HG02759 (cell line): Measurements from ENCODE around the gene LMBR1L.
A peak's percentile ranks its signal among the peaks of the same experiment; 100 is the strongest.
"Not testable (repeated sequence)": the region's sequence is repeated elsewhere in the genome, so short reads cannot be mapped to it uniquely, and the experiment has no call there.

Experiments used
- ATAC-seq: cut with Tn5 transposase; IDR thresholded peaks from one replicate; pipeline ENCODE4 v1.9.1; 2021; ENCODE audit warnings: mild to moderate bottlenecking, moderate library complexity; ENCODE audit not compliant: unreplicated experiment

The LMBR1L gene

GRCh38 chr12:49110464-49111155 is at the start of gene LMBR1L:
TSS of gene LMBR1L (minus strand) at chr12:49110847. CDS start at chr12:49110555, 292 bp downstream.
- peak; percentile 98 for ATAC-seq

- no peak for ATAC-seq
These were observed 49.8 kb upstream of the LMBR1L start for GRCh38 chr12:49160399-49160798.

GRCh38 chr12:49154221-49154620 is 43.6 kb upstream of the LMBR1L start:
- no peak for ATAC-seq

- ATAC-seq = no peak
These were observed 36.7 kb upstream of the LMBR1L start for GRCh38 chr12:49147384-49147783.

GRCh38 chr12:49146406-49146805 is 35.8 kb upstream of the LMBR1L start:
- no peak for ATAC-seq

- no peak for ATAC-seq
These were observed 33.7 kb upstream of the LMBR1L start for GRCh38 chr12:49144384-49144783.

GRCh38 chr12:49138999-49139398 is 28.4 kb upstream of the LMBR1L start:
- ATAC-seq = no peak

- ATAC-seq = no peak
These were observed 27.9 kb upstream of the LMBR1L start for GRCh38 chr12:49138587-49138986.

- ATAC-seq = no peak
These were observed 26.8 kb upstream of the LMBR1L start for GRCh38 chr12:49137476-49137875.

- ATAC-seq = not testable (repeated sequence)
These were observed 26.4 kb upstream of the LMBR1L start for GRCh38 chr12:49136997-49137396.

GRCh38 chr12:49133590-49133989 is 22.9 kb upstream of the LMBR1L start:
- ATAC-seq = no peak

- ATAC-seq = no peak
These were observed 22.4 kb upstream of the LMBR1L start for GRCh38 chr12:49133014-49133413.

GRCh38 chr12:49131894-49132461 is 21.3 kb upstream of the LMBR1L start:
- ATAC-seq = no peak

GRCh38 chr12:49131051-49131893 is 20.6 kb upstream of the LMBR1L start, which contains the start of gene TUBA1B:
TSS of gene TUBA1B (minus strand) at chr12:49131395. CDS start at chr12:49131300, 95 bp downstream.
- peak; percentile 76 for ATAC-seq

GRCh38 chr12:49130151-49131050 is 19.8 kb upstream of the LMBR1L start:
- peak; percentile 57 for ATAC-seq

GRCh38 chr12:49129332-49130150 is 18.9 kb upstream of the LMBR1L start:
- no peak for ATAC-seq

GRCh38 chr12:49127971-49128370 is 17.3 kb upstream of the LMBR1L start:
- ATAC-seq = not testable (repeated sequence)

GRCh38 chr12:49126852-49127763 is 16.5 kb upstream of the LMBR1L start:
- ATAC-seq = no peak
